ENCODE results near the gene ARNT2. TPM values are rescaled to one million over a fixed set of nuclear protein-coding genes. Genes with fewer than 3 reads are reported as not detected.
A peak's percentile ranks its signal among the peaks of the same experiment; 100 is the strongest.

ARNT2 gene
- polyA plus RNA-seq, 2 donors, result 0.33 to 0.94 TPM

DNA sequence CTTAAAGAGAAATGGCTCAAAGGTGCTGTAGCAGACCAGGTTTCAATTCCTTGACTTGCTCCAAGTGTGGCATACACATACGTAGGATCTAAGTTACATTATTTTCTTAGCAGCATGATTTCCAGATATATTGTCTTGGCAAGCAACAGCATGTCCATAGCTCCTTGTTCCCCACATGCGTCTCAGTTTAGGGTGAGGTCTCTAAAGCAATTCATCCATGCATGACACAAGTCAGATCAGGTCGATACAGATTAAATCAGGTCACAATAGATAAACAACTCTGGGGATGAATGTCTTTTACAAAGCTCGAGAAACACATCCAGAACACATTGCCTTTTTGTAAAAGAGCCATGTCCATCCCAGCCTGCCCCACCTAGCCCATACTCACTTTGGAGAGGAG lies 182.0 kb downstream of the ARNT2 start:
- Histone ChIP-seq H3K4me1 (ENCODE audit: control insufficient read depth in 2 of 2, insufficient read depth in 2 of 2, low read length in 1 of 2) (peaks cover 2 to 18% of the 10 kb centered on the region in 2 donors), H3K36me3 (ENCODE audit: control insufficient read depth in 2 of 2, insufficient read depth in 2 of 2, low read length in 1 of 2) (no peaks in the 10 kb centered on the region), H3K27me3 (ENCODE audit: control insufficient read depth in 1 of 2, insufficient read depth in 2 of 2, low read length in 2 of 2) (no peaks in the 10 kb centered on the region), H3K4me3 (ENCODE audit: low read depth in 1 of 2, low read length in 2 of 2) (no peak overlapping the region), H3K9me3 (ENCODE audit: control insufficient read depth in 2 of 2, insufficient read depth in 1 of 2, low read depth in 1 of 2, low read length in 1 of 2) (no peaks in the 10 kb centered on the region), H3K27ac (ENCODE audit: low read depth in 2 of 2, low read length in 1 of 2) (peak overlapping the region; percentile 54 to 57)
- WGBS, 2 donors, result 48 to 59% methylated on average over 4 of the region's 4 CpGs

DNA sequence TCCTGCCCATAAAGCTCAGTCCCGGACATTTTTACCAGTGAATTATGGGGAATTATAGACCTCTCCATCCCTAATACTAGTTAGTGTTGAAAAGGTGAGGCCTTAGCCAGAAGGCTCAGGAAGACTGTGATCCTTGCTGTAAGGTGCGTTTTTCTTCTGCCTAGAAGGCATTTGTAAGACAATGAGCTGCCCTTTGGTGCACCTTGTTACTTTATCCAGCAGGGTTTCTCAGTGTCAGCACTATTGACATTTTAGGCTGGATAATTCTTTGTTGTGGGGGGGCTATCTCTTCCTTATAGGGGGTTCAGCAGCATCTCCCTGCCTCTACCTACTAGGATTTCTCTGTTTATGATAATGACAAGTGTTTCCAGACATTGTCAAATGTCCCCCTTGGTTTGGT lies 182.8 kb downstream of the ARNT2 start:
- H3K36me3 ChIP-seq (ENCODE audit: control insufficient read depth in 2 of 2, insufficient read depth in 2 of 2, low read length in 1 of 2), result no peaks in the 10 kb centered on the region
- 59 to 75% methylated on average over 2 of the region's 2 CpGs for WGBS, 2 donors
- H3K4me1 ChIP-seq (ENCODE audit: control insufficient read depth in 2 of 2, insufficient read depth in 2 of 2, low read length in 1 of 2), result peaks cover 2 to 16% of the 10 kb centered on the region in 2 donors
- no peaks in the 10 kb centered on the region for H3K9me3 ChIP-seq (ENCODE audit: control insufficient read depth in 2 of 2, insufficient read depth in 1 of 2, low read depth in 1 of 2, low read length in 1 of 2)
- no peak overlapping the region for H3K27ac ChIP-seq (ENCODE audit: low read depth in 2 of 2, low read length in 1 of 2)
- H3K27me3 ChIP-seq (ENCODE audit: control insufficient read depth in 1 of 2, insufficient read depth in 2 of 2, low read length in 2 of 2), result no peaks in the 10 kb centered on the region
- no peak overlapping the region for H3K4me3 ChIP-seq (ENCODE audit: low read depth in 1 of 2, low read length in 2 of 2)

DNA sequence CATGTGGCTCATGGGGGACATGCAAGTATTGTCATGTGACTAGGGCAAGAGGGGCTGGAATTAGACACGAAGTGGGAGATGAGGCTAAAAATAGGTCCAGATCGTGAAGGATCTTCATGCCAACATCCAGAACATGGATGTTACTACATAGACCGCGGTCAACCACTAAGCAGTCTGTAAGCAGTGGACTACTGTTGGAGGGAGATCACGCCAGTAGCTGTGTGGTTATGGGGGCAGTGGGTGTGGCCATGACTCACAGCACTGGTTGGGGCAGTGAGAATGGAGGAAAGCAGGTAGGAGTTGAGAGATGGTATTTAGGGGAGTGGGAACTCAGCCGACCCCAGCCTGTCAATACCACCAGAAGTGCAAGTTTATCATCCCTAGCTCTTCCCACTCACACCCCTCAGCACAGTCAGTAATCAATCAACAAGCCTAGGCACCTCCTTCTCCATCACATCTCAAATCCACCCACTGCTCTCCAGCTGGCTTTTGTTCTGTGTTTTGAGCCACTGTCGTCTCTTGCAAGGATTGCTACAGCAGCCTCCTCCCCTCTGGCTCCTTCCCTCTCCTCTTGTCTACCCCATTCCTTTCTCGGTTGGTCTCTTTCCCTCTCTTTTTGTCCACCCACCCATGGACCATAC lies 183.8 kb downstream of the ARNT2 start:
- H3K9me3 ChIP-seq (ENCODE audit: control insufficient read depth in 2 of 2, insufficient read depth in 1 of 2, low read depth in 1 of 2, low read length in 1 of 2), result no peaks in the 10 kb centered on the region
- no peaks in the 10 kb centered on the region for H3K36me3 ChIP-seq (ENCODE audit: control insufficient read depth in 2 of 2, insufficient read depth in 2 of 2, low read length in 1 of 2)
- peaks cover 2 to 14% of the 10 kb centered on the region in 2 donors for H3K4me1 ChIP-seq (ENCODE audit: control insufficient read depth in 2 of 2, insufficient read depth in 2 of 2, low read length in 1 of 2)
- peak overlapping the region in 1 of 2 donors; percentile 22 for H3K27ac ChIP-seq (ENCODE audit: low read depth in 2 of 2, low read length in 1 of 2)
- no peaks in the 10 kb centered on the region for H3K27me3 ChIP-seq (ENCODE audit: control insufficient read depth in 1 of 2, insufficient read depth in 2 of 2, low read length in 2 of 2)
- H3K4me3 ChIP-seq (ENCODE audit: low read depth in 1 of 2, low read length in 2 of 2), result no peak overlapping the region
- 73 to 77% methylated on average over 8 of the region's 8 CpGs for WGBS, 2 donors

DNA sequence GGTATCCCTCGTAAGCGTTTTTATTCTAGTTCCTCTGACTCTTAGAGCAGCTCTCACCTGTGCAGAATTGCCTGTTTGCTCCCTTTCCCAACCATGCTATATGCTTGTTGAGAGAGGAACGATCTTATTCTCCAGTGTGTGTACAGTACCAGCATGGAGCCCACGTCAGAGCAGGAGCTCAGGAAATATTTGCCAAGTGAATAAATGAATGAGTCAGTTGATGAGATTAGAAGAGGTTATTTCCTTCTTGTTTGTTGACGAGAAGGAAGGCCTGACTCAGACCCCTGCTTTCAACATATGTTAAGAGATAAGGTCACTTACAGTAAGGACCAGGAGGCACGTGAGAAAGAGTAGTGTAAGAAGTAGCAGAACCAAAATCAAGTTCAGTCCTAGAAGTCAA lies 184.6 kb downstream of the ARNT2 start:
- Histone ChIP-seq H3K36me3 (ENCODE audit: control insufficient read depth in 2 of 2, insufficient read depth in 2 of 2, low read length in 1 of 2) (no peaks in the 10 kb centered on the region), H3K9me3 (ENCODE audit: control insufficient read depth in 2 of 2, insufficient read depth in 1 of 2, low read depth in 1 of 2, low read length in 1 of 2) (no peaks in the 10 kb centered on the region), H3K4me1 (ENCODE audit: control insufficient read depth in 2 of 2, insufficient read depth in 2 of 2, low read length in 1 of 2) (peaks cover 2 to 14% of the 10 kb centered on the region in 2 donors), H3K4me3 (ENCODE audit: low read depth in 1 of 2, low read length in 2 of 2) (no peak overlapping the region), H3K27ac (ENCODE audit: low read depth in 2 of 2, low read length in 1 of 2) (no peak overlapping the region), H3K27me3 (ENCODE audit: control insufficient read depth in 1 of 2, insufficient read depth in 2 of 2, low read length in 2 of 2) (no peaks in the 10 kb centered on the region)
- 56 to 62% methylated on average over 6 of the region's 6 CpGs for WGBS, 2 donors

DNA sequence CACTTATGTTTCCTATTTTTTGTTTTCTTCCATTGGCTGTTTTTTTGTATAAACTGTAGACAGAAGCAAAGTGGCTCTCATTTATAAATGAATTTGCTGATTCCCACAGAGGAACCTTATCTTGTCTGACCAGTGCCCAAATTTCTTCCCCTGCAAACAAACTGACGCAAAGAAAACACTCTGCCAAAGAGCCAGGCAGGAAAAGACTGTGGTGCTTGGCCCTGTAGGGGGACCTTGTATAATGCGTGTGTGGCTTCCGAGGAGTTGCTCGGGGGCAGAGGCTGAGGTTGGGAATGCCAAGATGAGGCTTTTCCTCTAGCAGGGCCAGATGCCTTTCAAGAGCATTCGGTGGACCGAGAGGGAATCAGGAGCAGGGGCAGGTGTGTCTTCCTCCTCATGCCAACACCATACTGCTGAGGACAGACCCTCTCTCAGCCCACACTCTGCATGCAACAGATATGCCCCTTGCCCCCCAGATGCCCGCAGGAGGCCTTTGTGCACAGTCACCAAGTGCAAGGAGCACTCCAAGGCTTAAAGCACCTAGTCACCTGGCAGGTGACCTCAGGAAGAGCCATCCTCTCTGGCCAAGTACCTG lies 186.7 kb downstream of the ARNT2 start:
- H3K27me3 ChIP-seq (ENCODE audit: control insufficient read depth in 1 of 2, insufficient read depth in 2 of 2, low read length in 2 of 2), result no peaks in the 10 kb centered on the region

DNA sequence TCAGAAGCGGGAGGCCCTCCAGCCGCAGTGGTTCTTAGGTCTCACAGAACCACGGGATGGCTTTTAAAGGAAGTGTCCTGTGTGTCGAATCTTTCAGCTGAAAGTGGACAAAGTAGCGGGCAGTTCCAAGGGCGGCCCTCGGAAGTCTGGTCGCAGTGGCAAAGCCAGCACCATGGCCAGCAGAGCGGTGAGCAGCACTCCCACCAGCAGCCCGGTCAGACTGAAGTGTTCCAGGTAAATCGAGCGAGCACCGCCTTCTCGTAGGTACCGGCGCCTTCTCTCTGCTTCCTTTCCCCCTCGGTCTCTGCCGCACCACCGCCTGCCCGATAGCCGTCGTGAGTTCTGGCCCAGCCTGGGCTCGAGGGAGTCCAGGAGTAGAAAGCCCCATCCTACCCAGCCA lies 187.3 kb downstream of the ARNT2 start:
- H3K27ac ChIP-seq (ENCODE audit: low read depth in 2 of 2, low read length in 1 of 2), result no peak overlapping the region
- no peaks in the 10 kb centered on the region for H3K36me3 ChIP-seq (ENCODE audit: control insufficient read depth in 2 of 2, insufficient read depth in 2 of 2, low read length in 1 of 2)
- H3K9me3 ChIP-seq (ENCODE audit: control insufficient read depth in 2 of 2, insufficient read depth in 1 of 2, low read depth in 1 of 2, low read length in 1 of 2), result no peaks in the 10 kb centered on the region
- H3K27me3 ChIP-seq (ENCODE audit: control insufficient read depth in 1 of 2, insufficient read depth in 2 of 2, low read length in 2 of 2), result no peaks in the 10 kb centered on the region
- H3K4me3 ChIP-seq (ENCODE audit: low read depth in 1 of 2, low read length in 2 of 2), result no peak overlapping the region
- WGBS, 2 donors, result 92 to 93% methylated on average over 23 of the region's 23 CpGs
- peaks cover 2 to 15% of the 10 kb centered on the region in 2 donors for H3K4me1 ChIP-seq (ENCODE audit: control insufficient read depth in 2 of 2, insufficient read depth in 2 of 2, low read length in 1 of 2)

More for the DNA sequence above, 186.7 kb downstream of the ARNT2 start:
- Histone ChIP-seq H3K36me3 (ENCODE audit: control insufficient read depth in 2 of 2, insufficient read depth in 2 of 2, low read length in 1 of 2) (no peaks in the 10 kb centered on the region), H3K27ac (ENCODE audit: low read depth in 2 of 2, low read length in 1 of 2) (no peak overlapping the region), H3K4me1 (ENCODE audit: control insufficient read depth in 2 of 2, insufficient read depth in 2 of 2, low read length in 1 of 2) (peaks cover 2 to 11% of the 10 kb centered on the region in 2 donors), H3K4me3 (ENCODE audit: low read depth in 1 of 2, low read length in 2 of 2) (no peak overlapping the region), H3K9me3 (ENCODE audit: control insufficient read depth in 2 of 2, insufficient read depth in 1 of 2, low read depth in 1 of 2, low read length in 1 of 2) (no peaks in the 10 kb centered on the region)
- 85 to 95% methylated on average over 7 of the region's 7 CpGs for WGBS, 2 donors

DNA sequence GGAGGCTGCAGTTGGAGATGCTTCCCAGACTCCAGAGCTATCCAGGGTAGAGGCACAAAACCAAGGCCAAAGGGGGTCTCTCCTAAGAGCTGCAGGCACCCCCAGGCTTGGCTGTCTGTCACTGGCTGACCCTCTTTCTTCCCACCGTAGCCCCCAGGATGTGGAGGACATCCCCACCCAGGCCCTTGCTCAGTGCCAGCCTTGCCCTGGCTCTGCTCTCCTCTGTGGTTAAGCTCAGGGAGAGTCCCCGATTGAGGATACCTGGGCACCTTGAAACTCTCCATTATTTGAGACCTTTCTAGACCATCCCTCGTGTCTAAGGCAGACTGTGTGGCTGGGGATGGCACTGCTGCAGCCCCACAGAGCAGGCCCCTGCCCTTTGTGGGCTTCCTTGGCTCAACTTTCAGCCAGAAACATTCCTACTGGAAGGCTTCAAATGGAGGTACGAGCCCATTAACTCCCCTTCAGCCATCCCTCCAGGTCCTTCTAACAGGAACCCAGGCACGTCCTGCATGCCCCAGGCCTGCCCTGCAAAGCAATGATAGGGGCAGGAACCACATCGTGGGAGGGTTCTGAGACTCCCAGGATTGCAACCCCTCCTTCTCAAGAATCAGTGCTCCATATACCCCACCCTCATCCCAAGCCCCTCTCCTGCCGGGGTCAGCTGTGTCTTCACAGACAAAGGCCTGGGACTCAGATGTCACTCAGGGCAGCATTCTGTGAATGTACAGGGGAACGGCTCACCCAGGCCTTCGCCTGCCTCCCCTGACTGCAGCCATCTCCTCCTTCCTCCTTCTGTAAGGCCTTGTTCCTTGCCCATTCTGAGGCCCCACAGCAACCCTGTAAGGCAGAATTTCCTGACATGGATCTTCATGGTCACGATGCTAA lies 188.0 kb downstream of the ARNT2 start:
- H3K27ac ChIP-seq (ENCODE audit: low read depth in 2 of 2, low read length in 1 of 2), result no peak overlapping the region
- WGBS, 2 donors, result 87 to 92% methylated on average over 10 of the region's 10 CpGs
- H3K4me1 ChIP-seq (ENCODE audit: control insufficient read depth in 2 of 2, insufficient read depth in 2 of 2, low read length in 1 of 2), result peaks cover 2 to 21% of the 10 kb centered on the region in 2 donors
- no peaks in the 10 kb centered on the region for H3K9me3 ChIP-seq (ENCODE audit: control insufficient read depth in 2 of 2, insufficient read depth in 1 of 2, low read depth in 1 of 2, low read length in 1 of 2)
- H3K4me3 ChIP-seq (ENCODE audit: low read depth in 1 of 2, low read length in 2 of 2), result no peak overlapping the region
- H3K36me3 ChIP-seq (ENCODE audit: control insufficient read depth in 2 of 2, insufficient read depth in 2 of 2, low read length in 1 of 2), result no peaks in the 10 kb centered on the region
- H3K27me3 ChIP-seq (ENCODE audit: control insufficient read depth in 1 of 2, insufficient read depth in 2 of 2, low read length in 2 of 2), result no peaks in the 10 kb centered on the region

DNA sequence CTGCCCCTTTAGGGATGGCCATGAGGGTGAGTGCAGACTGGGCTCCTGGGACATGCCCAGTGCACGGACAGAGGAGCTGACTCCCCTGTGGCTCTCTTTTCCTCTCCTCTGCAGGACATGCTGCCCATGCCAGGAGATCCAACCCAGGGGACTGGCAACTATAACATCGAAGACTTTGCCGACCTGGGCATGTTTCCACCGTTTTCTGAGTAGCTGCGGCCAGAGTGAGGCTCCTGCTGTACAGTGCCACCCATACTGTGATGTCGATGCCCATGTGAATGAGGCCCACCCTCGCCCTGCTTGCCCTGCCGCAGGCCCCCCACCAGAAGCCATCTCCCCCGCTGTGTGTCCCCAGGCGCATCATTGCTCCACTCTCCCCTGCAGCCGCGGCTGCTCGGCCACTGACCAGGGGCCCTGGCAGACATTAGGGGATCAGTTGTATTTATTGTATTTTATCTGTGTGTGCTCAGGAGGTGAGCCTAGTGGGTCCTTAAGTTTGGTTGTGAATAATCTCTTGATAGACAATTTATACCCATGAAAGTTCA lies 189.4 kb downstream of the ARNT2 start:
- Histone ChIP-seq H3K27me3 (ENCODE audit: control insufficient read depth in 1 of 2, insufficient read depth in 2 of 2, low read length in 2 of 2) (no peaks in the 10 kb centered on the region), H3K4me1 (ENCODE audit: control insufficient read depth in 2 of 2, insufficient read depth in 2 of 2, low read length in 1 of 2) (peaks cover 2 to 14% of the 10 kb centered on the region in 2 donors), H3K4me3 (ENCODE audit: low read depth in 1 of 2, low read length in 2 of 2) (no peak overlapping the region), H3K27ac (ENCODE audit: low read depth in 2 of 2, low read length in 1 of 2) (no peak overlapping the region), H3K36me3 (ENCODE audit: control insufficient read depth in 2 of 2, insufficient read depth in 2 of 2, low read length in 1 of 2) (no peaks in the 10 kb centered on the region), H3K9me3 (ENCODE audit: control insufficient read depth in 2 of 2, insufficient read depth in 1 of 2, low read depth in 1 of 2, low read length in 1 of 2) (no peaks in the 10 kb centered on the region)
- WGBS, 2 donors, result 90 to 93% methylated on average over 13 of the region's 13 CpGs

DNA sequence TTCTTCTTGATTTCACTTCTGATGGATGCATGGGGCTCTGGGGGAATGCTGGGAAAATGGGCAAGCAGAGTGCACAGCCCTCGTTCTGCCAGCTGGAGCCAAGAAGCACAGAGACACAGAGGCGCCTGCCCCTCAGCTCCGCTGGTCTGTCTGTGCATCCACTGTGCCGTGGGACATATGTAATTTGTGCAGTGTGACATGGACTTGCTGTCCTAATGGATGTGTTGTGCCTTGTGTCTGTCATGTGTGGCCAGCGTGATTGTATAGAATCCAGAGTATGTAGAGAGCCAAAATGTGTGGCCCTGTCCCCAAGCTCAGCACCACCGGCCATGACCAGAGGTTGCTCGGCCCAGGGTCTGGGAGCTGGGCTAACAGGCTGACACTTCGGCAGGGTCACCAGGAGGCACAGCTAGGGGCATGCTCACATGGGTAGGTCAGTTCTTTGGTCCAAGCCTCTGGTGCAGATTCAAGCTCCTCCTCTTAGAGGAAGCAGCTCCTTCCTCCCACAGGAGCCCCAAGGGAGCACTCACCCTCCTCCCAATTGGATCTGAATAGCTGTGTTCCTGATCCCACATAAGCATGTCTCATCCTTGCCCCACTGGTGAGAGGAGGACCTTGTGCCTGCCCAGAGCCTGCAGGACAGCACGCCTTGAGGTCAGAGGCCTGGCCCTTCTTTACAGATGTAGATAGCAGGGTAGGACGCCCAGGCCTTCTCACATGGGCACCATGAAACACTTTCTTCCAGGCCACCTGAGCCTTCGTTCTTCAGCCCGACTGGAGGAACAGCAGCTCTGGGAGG lies 190.1 kb downstream of the ARNT2 start:
- Histone ChIP-seq H3K9me3 (ENCODE audit: control insufficient read depth in 2 of 2, insufficient read depth in 1 of 2, low read depth in 1 of 2, low read length in 1 of 2) (no peaks in the 10 kb centered on the region), H3K4me3 (ENCODE audit: low read depth in 1 of 2, low read length in 2 of 2) (no peak overlapping the region), H3K27ac (ENCODE audit: low read depth in 2 of 2, low read length in 1 of 2) (no peak overlapping the region), H3K27me3 (ENCODE audit: control insufficient read depth in 1 of 2, insufficient read depth in 2 of 2, low read length in 2 of 2) (no peaks in the 10 kb centered on the region), H3K4me1 (ENCODE audit: control insufficient read depth in 2 of 2, insufficient read depth in 2 of 2, low read length in 1 of 2) (peaks cover 2 to 12% of the 10 kb centered on the region in 2 donors), H3K36me3 (ENCODE audit: control insufficient read depth in 2 of 2, insufficient read depth in 2 of 2, low read length in 1 of 2) (no peaks in the 10 kb centered on the region)
- 85 to 88% methylated on average over 12 of the region's 12 CpGs for WGBS, 2 donors
